Globus pallidus (tissue), 1 donor: Measurements from ENCODE around the gene RNF13.

ENCODE experiments used
- DNase-seq: peaks from one replicate; pipeline ENCODE4 v3.0.0-alpha.2; 2015; ENCODE audit warnings: low spot score

The RNF13 gene

GRCh38 chr3:149998946-149999345, 185.9 kb downstream of the RNF13 start:
- no peak for DNase-seq

GRCh38 chr3:149999421-149999820, 186.4 kb downstream of the RNF13 start:
- no peak for DNase-seq

- no peak for DNase-seq
These were observed 187.6 kb downstream of the RNF13 start for GRCh38 chr3:150000641-150001040.

GRCh38 chr3:150005243-150006112, 192.5 kb downstream of the RNF13 start:
- no peak for DNase-seq

GRCh38 chr3:150006794-150007193, 193.8 kb downstream of the RNF13 start:
- no peak for DNase-seq
